D341Med (cell line): ENCODE measurements around the gene GRHL1.

Experiments used
- DNase-seq: peaks from one replicate; pipeline ENCODE4 v3.0.0; 2012; ENCODE audit warnings: low spot score

GRHL1 gene

GRCh38 chr2:9994462-9994861, 43.0 kb downstream of the GRHL1 start:
- DNase-seq = no peak

- DNase-seq = no peak
Observed at GRCh38 chr2:9995059-9995458, 43.6 kb downstream of the GRHL1 start.

GRCh38 chr2:9996321-9996720, 44.8 kb downstream of the GRHL1 start:
- no peak for DNase-seq

DNA sequence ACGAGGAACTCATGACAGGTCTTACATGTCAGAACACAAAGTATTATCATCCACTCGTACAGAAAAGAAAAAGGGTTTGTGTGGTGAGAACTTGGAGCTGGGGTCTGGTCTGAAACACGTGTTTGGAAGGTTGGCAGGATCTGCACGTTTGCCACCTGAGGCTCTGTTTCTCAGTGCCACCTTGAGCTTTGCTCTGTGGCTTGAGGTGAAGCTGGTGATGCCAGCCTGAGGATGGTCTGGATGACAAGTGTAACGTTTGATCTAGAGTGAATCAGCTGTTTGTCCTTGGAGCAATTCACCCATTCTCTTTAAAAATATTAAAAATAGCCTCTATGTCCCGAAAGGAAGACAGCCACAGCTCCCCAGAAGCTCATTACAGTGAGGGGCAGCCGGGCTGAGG, 46.4 kb downstream of the GRHL1 start:
- DNase-seq = no peak

GRCh38 chr2:9998916-9999654, 47.6 kb downstream of the GRHL1 start:
- DNase-seq = no peak

DNA sequence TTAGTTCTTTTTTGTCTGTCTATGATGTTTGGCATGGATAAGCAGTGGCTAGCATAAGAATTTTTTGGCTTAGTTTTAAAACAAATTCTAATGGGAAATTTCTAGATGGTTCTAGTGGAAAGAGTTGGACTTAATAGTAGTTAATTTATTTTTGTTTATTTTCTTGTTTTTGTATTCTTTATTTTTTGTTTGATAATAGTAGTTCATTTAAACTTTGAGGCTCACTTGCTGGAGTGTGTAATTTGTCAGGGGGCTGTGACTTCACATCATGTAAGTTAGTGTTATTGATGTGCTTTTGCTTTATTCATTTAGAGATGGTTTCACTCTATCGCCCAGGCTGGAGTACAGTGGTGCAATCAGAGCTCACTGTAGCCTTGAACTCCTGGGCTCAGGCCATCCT, 48.2 kb downstream of the GRHL1 start:
- DNase-seq = no peak

- no peak for DNase-seq
Observed at GRCh38 chr2:10000541-10000940, 49.0 kb downstream of the GRHL1 start.

- DNase-seq = no peak
Observed at GRCh38 chr2:10001586-10001985, 50.1 kb downstream of the GRHL1 start.

DNA sequence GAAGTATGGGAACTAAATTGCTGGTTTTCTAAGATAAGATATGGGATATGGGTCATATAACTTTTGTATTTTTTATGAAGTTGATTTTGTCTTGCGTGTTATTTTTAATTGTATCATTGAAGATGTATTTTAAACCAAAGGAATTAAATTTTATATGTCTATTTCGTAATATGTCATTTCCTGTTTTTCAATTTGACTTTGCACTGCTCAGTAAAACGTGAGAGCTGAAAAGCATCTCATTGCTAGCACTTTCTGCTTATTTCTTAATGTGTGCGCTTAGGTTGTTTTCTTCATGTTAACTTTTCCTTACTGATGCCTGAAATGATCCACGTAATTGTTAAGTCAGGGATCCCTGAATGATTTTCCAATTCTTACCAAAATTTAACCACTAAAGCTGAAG, 50.6 kb downstream of the GRHL1 start:
- DNase-seq = no peak

- DNase-seq = no peak
Observed at GRCh38 chr2:10002681-10003080, 51.2 kb downstream of the GRHL1 start.

GRCh38 chr2:10003206-10004125, 52.0 kb downstream of the GRHL1 start:
- no peak for DNase-seq

DNA sequence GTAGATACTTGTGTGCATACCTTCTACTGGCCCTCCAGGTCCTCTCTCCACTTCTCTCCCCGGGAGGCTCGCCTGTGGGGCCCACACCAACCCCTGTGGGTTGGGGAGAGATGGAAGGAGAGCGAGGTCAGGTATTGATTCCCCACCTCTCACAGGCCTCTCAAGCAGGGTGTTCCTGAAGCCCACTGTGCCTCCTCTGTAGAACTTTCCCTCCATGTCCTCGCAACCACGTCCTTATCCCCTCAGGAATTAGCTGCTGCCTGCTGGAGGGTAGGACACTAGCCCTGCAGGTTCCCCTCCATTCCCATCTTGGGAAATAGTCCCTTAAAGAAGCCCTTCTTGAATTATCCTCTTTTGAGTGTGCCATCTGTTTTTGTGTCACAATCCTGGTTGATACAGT, 52.9 kb downstream of the GRHL1 start:
- no peak for DNase-seq

GRCh38 chr2:10004836-10005235, 53.3 kb downstream of the GRHL1 start:
- no peak for DNase-seq

DNA sequence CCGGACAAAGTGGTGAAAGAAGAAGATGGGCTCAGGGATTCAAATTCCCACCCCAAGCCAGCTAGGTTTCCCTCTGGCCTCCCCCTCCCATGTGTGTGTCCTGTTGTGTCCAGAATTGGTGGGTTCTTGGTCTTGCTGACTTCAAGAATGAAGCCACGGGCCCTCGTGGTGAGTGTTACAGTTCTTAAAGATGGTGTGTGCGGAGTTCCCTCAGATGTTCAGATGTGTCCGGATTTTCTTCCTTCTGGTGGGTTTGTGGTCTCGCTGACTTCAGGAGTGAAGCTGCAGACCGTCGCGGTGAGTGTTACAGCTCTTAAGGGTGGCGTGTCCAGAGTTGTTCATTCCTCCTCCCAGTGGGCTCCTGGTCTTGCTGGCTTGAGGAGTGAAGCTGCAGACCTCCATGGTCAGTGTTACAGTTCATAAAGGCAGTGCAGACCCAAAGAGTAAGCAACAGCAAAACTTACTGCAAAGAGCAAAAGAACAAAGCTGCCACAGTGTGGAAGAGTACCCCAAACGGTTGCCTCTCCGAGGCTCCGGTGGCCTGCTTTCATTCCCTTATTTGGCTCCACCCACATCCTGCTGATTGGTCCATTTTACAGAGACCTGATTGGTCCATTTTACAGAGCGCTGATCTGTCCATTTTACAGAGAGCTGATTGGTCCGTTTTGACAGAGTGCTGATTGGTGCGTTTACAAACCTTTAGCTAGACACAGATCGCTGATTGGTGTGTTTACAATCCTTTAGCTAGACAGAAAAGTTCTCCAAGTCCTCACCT, 54.2 kb downstream of the GRHL1 start:
- no peak for DNase-seq

- DNase-seq = no peak
Observed at GRCh38 chr2:10006236-10007161, 55.0 kb downstream of the GRHL1 start.

DNA sequence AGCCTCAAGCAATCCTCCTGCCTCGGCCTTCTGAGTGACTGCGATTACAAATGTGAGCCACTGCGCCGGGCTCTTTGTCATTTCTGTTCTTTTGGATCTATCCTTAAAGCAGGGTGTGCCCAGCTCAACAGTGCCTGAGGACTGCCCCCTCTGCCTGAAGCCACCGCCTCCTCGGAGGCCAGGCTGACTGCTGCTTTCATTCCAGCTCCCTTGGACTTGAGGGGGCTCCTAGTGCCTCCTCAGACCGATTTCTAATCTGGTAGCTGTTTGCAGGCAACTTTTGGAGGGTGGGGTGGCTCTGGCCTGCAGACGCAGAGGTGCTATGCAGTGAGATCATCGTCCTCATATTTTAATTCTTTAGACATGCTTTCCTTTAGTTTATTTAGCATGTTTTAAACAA, 55.9 kb downstream of the GRHL1 start:
- DNase-seq = no peak

DNA sequence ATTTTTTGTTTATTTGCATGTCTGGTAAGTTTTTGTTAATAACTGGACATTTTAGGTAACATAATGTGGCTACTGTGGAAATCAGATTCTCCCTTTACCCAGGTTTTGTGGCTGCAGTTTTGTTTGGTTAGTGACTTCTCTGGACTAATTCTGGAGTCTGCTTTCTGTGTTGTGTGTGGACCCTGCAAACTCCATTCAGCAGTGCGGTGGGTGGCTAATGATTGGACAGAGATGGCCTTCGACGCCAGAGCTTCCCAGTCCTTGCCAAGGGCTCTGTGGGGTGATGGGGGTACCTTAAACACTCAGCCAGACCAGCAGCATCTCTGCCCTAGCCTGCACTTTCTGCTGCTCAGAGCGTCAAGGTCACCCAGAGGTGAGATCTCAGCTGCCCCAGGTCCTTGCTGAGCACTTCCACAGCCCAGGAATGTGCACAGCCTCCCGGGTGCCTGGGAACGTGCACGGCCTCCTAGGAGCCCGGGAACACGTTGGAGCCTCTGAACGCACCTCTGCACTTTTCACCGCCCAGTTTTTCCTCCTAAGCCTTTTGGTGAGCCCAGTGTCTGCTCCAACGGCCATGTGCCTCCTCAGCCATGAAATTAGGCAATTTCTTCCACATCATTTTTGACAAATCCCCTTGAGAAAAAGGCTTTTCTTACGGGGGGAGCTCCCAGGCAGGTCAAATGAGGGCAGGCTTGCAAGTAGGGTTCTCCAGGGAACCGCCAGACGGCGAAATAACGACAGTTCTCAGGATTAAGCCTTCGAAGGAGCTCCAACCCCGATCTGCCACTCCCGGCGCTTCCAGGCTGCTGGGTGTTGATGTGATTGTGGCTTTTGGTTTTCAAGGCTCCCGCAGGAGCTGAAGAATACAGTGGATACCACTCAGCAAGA, 56.7 kb downstream of the GRHL1 start:
- peak; percentile 90 for DNase-seq

DNA sequence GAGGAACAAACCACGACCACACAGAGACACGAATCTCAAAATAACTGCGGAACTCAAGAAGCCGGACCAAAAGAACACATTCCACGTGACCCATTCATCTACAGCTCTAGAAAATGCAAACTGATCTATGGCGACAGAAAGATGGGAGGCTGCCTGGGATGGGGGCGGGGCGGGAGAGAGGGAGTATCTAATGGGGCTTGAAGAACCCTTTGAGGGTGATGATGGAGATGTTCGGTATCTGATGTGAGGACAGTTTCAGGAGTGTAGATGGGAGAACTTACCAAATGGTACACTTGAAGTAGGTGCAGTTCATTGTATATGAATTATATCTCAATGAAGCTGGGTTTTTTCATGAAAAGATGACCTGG, 57.3 kb downstream of the GRHL1 start:
- no peak for DNase-seq

GRCh38 chr2:10009271-10009810, 57.8 kb downstream of the GRHL1 start:
- peak; percentile 24 for DNase-seq
